SK-N-SH treated with all-trans-retinoic acid at 6 μM for 48 hours (cell line): ENCODE data around the gene MARK3.

ENCODE experiments used
- CSDC2 ChIP-seq: fragments of 250-450 bp; sonication (Bioruptor Pico); IDR thresholded peaks from 2 replicates; pipeline ENCODE4 v1.5.0; 2020; ENCODE audit warnings: mild to moderate bottlenecking, moderate library complexity
- RARB ChIP-seq: fragments of 250-450 bp; sonication (Bioruptor Pico); IDR thresholded peaks from 2 replicates; pipeline ENCODE4 v1.8.0; 2021; ENCODE audit warnings: mild to moderate bottlenecking, moderate library complexity
- SNAI2 ChIP-seq: fragments of 250-450 bp; sonication (Bioruptor Pico); IDR thresholded peaks from 2 replicates; pipeline ENCODE4 v1.5.0; 2020; ENCODE audit warnings: mild to moderate bottlenecking, moderate library complexity
- ZFP30 ChIP-seq: fragments of 450-650 bp; formaldehyde crosslinking; IDR thresholded peaks from 2 replicates; pipeline ENCODE4 v1.5.0; 2022; ENCODE audit warnings: mild to moderate bottlenecking, moderate library complexity
- TF ChIP-seq, protein P1 (sequence below): fragments of 250-450 bp; sonication (Bioruptor Pico); IDR thresholded peaks from 2 replicates; pipeline ENCODE4 v1.8.0; 2021; ENCODE audit warnings: low read depth, mild to moderate bottlenecking, moderate library complexity, borderline replicate concordance
- TF ChIP-seq, protein P2 (sequence below): fragments of 250-450 bp; sonication (Bioruptor Pico); IDR thresholded peaks from 2 replicates; pipeline ENCODE4 v1.5.1; 2020; ENCODE audit warnings: low read depth, mild to moderate bottlenecking, moderate library complexity

DNA sequence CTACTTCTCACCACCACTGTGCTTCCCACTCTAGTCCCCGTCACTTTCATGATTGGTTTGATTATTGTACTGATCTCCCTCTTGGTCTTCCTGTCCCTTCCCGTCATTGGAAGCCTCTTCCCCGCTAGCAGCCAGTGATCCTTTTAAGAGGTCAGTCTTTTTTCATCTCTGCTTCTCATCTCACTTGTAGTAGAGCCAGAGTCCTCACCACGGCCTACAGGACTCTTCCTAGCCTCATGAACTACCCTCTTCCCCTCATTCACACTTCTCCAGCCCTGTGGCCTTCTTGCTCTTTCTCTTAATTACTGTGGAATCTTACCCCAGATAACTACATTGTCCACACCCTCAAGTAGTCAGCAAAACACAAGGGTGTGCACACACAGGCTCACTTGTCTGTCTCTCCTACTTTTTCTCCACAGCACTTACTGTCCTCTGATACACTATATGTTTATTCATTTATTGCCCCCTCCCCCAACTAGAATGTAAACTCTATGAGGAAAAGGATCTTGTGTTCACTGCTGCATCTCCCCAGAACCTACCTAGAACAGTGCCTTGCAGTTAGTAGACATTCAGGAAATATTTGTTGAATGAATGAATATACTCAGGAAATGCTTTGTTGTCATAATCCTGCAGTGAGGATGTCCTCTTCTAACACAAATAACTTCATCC, 71.1 kb downstream of the MARK3 start:
- TF ChIP-seq, protein P1, sequence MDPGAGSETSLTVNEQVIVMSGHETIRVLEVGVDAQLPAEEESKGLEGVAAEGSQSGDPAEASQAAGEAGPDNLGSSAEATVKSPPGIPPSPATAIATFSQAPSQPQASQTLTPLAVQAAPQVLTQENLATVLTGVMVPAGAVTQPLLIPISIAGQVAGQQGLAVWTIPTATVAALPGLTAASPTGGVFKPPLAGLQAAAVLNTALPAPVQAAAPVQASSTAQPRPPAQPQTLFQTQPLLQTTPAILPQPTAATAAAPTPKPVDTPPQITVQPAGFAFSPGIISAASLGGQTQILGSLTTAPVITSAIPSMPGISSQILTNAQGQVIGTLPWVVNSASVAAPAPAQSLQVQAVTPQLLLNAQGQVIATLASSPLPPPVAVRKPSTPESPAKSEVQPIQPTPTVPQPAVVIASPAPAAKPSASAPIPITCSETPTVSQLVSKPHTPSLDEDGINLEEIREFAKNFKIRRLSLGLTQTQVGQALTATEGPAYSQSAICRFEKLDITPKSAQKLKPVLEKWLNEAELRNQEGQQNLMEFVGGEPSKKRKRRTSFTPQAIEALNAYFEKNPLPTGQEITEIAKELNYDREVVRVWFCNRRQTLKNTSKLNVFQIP (CRISPR knock-in tag) = no peak
- TF ChIP-seq SNAI2 (no peak), ZFP30 (CRISPR knock-in tag) (no peak), RARB (CRISPR knock-in tag) (no peak), CSDC2 (CRISPR knock-in tag) (no peak)
- TF ChIP-seq, protein P2, sequence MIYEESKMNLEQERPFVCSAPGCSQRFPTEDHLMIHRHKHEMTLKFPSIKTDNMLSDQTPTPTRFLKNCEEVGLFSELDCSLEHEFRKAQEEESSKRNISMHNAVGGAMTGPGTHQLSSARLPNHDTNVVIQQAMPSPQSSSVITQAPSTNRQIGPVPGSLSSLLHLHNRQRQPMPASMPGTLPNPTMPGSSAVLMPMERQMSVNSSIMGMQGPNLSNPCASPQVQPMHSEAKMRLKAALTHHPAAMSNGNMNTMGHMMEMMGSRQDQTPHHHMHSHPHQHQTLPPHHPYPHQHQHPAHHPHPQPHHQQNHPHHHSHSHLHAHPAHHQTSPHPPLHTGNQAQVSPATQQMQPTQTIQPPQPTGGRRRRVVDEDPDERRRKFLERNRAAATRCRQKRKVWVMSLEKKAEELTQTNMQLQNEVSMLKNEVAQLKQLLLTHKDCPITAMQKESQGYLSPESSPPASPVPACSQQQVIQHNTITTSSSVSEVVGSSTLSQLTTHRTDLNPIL (CRISPR knock-in tag) = no peak
